ENCODE results near the gene WFDC1. TPM values are rescaled to one million over a fixed set of nuclear protein-coding genes. Genes with fewer than 3 reads are reported as not detected.

Gene WFDC1
- total and polyA plus RNA-seq, 10 of the 15 experiments (the other 5 are each of a cell fraction or from before 2014, with no cell fraction given): not detected

DNA sequence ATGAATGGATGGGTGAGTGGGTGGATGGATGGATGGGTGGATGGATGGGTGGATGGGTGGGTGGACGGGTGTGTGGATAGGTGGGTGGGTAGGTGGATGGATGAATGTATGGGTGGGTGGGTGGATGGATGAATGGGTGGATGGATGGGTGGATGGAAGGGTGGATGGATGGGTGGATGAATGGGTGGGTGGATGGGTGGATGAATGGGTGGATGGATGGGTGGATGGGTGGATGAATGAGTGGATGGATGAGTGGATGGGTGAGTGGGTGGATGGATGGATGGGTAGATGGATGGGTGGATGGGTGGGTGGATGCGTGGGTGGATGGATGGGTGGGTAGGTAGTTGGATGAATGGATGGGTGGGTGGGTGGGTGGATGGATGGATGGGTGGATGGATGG, 60.5 kb downstream of the WFDC1 start:
- SMC1A ChIA-PET (ENCODE audit: uncharacterized antibody, unreplicated experiment): no interaction called here
- TF ChIP-seq, protein P1, sequence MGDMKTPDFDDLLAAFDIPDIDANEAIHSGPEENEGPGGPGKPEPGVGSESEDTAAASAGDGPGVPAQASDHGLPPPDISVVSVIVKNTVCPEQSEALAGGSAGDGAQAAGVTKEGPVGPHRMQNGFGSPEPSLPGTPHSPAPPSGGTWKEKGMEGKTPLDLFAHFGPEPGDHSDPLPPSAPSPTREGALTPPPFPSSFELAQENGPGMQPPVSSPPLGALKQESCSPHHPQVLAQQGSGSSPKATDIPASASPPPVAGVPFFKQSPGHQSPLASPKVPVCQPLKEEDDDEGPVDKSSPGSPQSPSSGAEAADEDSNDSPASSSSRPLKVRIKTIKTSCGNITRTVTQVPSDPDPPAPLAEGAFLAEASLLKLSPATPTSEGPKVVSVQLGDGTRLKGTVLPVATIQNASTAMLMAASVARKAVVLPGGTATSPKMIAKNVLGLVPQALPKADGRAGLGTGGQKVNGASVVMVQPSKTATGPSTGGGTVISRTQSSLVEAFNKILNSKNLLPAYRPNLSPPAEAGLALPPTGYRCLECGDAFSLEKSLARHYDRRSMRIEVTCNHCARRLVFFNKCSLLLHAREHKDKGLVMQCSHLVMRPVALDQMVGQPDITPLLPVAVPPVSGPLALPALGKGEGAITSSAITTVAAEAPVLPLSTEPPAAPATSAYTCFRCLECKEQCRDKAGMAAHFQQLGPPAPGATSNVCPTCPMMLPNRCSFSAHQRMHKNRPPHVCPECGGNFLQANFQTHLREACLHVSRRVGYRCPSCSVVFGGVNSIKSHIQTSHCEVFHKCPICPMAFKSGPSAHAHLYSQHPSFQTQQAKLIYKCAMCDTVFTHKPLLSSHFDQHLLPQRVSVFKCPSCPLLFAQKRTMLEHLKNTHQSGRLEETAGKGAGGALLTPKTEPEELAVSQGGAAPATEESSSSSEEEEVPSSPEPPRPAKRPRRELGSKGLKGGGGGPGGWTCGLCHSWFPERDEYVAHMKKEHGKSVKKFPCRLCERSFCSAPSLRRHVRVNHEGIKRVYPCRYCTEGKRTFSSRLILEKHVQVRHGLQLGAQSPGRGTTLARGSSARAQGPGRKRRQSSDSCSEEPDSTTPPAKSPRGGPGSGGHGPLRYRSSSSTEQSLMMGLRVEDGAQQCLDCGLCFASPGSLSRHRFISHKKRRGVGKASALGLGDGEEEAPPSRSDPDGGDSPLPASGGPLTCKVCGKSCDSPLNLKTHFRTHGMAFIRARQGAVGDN (IDR thresholded peaks at IDR 0.05): no peak
- TF ChIP-seq STAT3 (IDR thresholded peaks at IDR 0.05; ENCODE audit: low read depth, low read length) (no peak), RB1 (IDR thresholded peaks at IDR 0.05; ENCODE audit: borderline replicate concordance) (no peak)
- H3K27me3 ChIP-seq (replicated peaks in 1 of 2; ENCODE audit: control insufficient read depth in 2 of 2, insufficient read depth in 2 of 2, low read length in 1 of 2): no peaks in the 10 kb centered on the region; a peak in 1 of 4 replicates
- RAD21 ChIA-PET (ENCODE audit: unreplicated experiment): no interaction called here
- POLR2A ChIA-PET: no interaction called here
- BruUV-seq (replicated peaks): no TSS peak
- intact Hi-C loops (cut with micrococcal nuclease; ENCODE audit: unreplicated experiment): no loop called here
- H2AFZ ChIP-seq (ENCODE audit: control insufficient read depth, low read depth, low read length): no peak overlapping the region
- DNase-seq (ENCODE audit: low read depth, low spot score): no peak
- no peak overlapping the region for H3K27ac ChIP-seq (ENCODE audit: control insufficient read depth, insufficient read depth)
- no peak overlapping the region for H3K4me2 ChIP-seq (ENCODE audit: control insufficient read depth, insufficient read depth)
- no peaks in the 10 kb centered on the region for H3K36me3 ChIP-seq (ENCODE audit: control insufficient read depth in 2 of 2, insufficient read depth in 2 of 2, low read length in 1 of 2)
- WGBS (ENCODE audit: insufficient coverage, insufficient replicate concordance, low lambda C conversion rate, missing lambda C conversion rate): 0% methylated on average over 1 of the region's 2 CpGs
- no peak overlapping the region for H3K4me3 ChIP-seq
- no peak for FAIRE-seq
- no peaks in the 10 kb centered on the region for H3K79me2 ChIP-seq (ENCODE audit: control insufficient read depth, insufficient read depth, low read length)
- H3K9ac ChIP-seq (ENCODE audit: control insufficient read depth, insufficient read depth, low read length): no peak overlapping the region
- ATAC-seq: no peak
- H3K4me1 ChIP-seq (ENCODE audit: control insufficient read depth, insufficient read depth, low read length): no peaks in the 10 kb centered on the region
- in situ Hi-C loops (cut with MboI): no loop called here
- CTCF ChIA-PET: no interaction called here
- no peaks in the 10 kb centered on the region for H4K20me1 ChIP-seq (ENCODE audit: control insufficient read depth, insufficient read depth)
- no peaks in the 10 kb centered on the region; the same call in 2 of the 3 replicates for H3K9me3 ChIP-seq (replicated peaks; ENCODE audit: control insufficient read depth, insufficient read depth, low read length)

DNA sequence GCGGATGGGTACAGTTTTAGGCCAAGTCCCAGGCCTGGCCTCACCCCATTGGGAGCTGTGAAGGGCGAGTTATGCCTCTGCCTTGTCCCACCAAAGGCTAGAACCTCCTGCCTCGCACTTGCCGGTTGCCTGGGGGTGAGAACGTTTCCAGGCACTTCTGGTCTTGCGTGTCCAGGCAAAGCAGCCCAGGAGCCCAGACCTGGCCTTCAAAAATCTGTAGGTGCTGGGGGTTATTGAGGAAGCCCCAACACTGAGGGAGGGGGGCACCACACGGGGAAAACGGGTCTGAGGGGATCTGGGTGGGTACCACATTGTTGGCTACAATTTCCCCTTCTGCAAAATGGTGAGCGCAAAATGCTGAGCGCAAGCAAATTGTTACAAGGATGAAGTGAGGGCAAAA, 61.5 kb downstream of the WFDC1 start:
- CTCF ChIA-PET: no interaction called here
- in situ Hi-C loops (cut with MboI): no loop called here

More for the DNA sequence above, 61.5 kb downstream of the WFDC1 start:
- no TSS peak for BruUV-seq (replicated peaks)
- no peak overlapping the region for H3K27ac ChIP-seq (ENCODE audit: control insufficient read depth, insufficient read depth)
- ATAC-seq (no peak), FAIRE-seq (no peak), DNase-seq (ENCODE audit: low read depth, low spot score) (no peak)
- no peak overlapping the region for H2AFZ ChIP-seq (ENCODE audit: control insufficient read depth, low read depth, low read length)
- H3K9me3 ChIP-seq (replicated peaks; ENCODE audit: control insufficient read depth, insufficient read depth, low read length): no peaks in the 10 kb centered on the region; the same call in 2 of the 3 replicates
- no peak for TF ChIP-seq POLR2A (IDR thresholded peaks at IDR 0.05; ENCODE audit: low read depth, low read length)
- no peak for TF ChIP-seq NRF1 (conservative IDR thresholded peaks at IDR 0.05; ENCODE audit: low read depth, low read length)
- TF ChIP-seq ZNF384 (IDR thresholded peaks at IDR 0.05; ENCODE audit: borderline replicate concordance, low read depth, low read length): no peak
- no peak for TF ChIP-seq KDM1A (IDR thresholded peaks at IDR 0.05; ENCODE audit: borderline replicate concordance)
- no peak for TF ChIP-seq MEF2B (IDR thresholded peaks at IDR 0.05; ENCODE audit: partially characterized antibody, poor library complexity, severe bottlenecking)
- no peaks in the 10 kb centered on the region; a peak in 1 of 4 replicates for H3K27me3 ChIP-seq (replicated peaks in 1 of 2; ENCODE audit: control insufficient read depth in 2 of 2, insufficient read depth in 2 of 2, low read length in 1 of 2)
- no peak overlapping the region for H3K9ac ChIP-seq (ENCODE audit: control insufficient read depth, insufficient read depth, low read length)
- no peak overlapping the region for H3K4me2 ChIP-seq (ENCODE audit: control insufficient read depth, insufficient read depth)
- no peak overlapping the region for H3K4me3 ChIP-seq
- H3K36me3 ChIP-seq (ENCODE audit: control insufficient read depth in 2 of 2, insufficient read depth in 2 of 2, low read length in 1 of 2): no peaks in the 10 kb centered on the region
- intact Hi-C loops (cut with micrococcal nuclease; ENCODE audit: unreplicated experiment): no loop called here
- no peaks in the 10 kb centered on the region for H3K4me1 ChIP-seq (ENCODE audit: control insufficient read depth, insufficient read depth, low read length)
- ChIA-PET SMC1A (ENCODE audit: uncharacterized antibody, unreplicated experiment) (no interaction called here), POLR2A (no interaction called here), RAD21 (ENCODE audit: unreplicated experiment) (no interaction called here)
- no peaks in the 10 kb centered on the region for H3K79me2 ChIP-seq (ENCODE audit: control insufficient read depth, insufficient read depth, low read length)
- 49% methylated on average over 10 of the region's 10 CpGs for WGBS (ENCODE audit: insufficient coverage, insufficient replicate concordance, low lambda C conversion rate, missing lambda C conversion rate)
- no peaks in the 10 kb centered on the region for H4K20me1 ChIP-seq (ENCODE audit: control insufficient read depth, insufficient read depth)
